Lower leg skin (tissue), 3 donors: ENCODE measurements around the gene AIG1.

Experiments
- CTCF ChIP-seq, 3 donors: fragments of 450-650 bp; IDR thresholded peaks; one replicate each; pipeline ENCODE4 v1.5.1; 2016; ENCODE audit warnings: antibody characterized with exemption in 3 of 3, mild to moderate bottlenecking in 3 of 3, moderate library complexity in 2 of 3
- POLR2A ChIP-seq, 2 donors: fragments of 450-650 bp; IDR thresholded peaks; one replicate each; pipeline ENCODE4 v1.6.1; 2016 to 2017; ENCODE audit warnings: antibody characterized with exemption in 2 of 2, mild to moderate bottlenecking in 1 of 2, moderate library complexity in 1 of 2

- no peak for TF ChIP-seq CTCF (IDR thresholded peaks at IDR 0.05)
- no peak for TF ChIP-seq POLR2A (IDR thresholded peaks at IDR 0.05)
These were observed 78.6 kb downstream of the AIG1 start for GRCh38 chr6:143139239-143139784.
